Raji (cell line): ENCODE results near the gene HIGD2A.

Experiments
- POLR2A ChIP-seq: IDR thresholded peaks from 2 replicates; pipeline ENCODE4 v1.6.1; 2011; ENCODE audit warnings: low read depth, low read length, control low read depth; ENCODE audit not compliant: insufficient read depth

The HIGD2A gene

DNA sequence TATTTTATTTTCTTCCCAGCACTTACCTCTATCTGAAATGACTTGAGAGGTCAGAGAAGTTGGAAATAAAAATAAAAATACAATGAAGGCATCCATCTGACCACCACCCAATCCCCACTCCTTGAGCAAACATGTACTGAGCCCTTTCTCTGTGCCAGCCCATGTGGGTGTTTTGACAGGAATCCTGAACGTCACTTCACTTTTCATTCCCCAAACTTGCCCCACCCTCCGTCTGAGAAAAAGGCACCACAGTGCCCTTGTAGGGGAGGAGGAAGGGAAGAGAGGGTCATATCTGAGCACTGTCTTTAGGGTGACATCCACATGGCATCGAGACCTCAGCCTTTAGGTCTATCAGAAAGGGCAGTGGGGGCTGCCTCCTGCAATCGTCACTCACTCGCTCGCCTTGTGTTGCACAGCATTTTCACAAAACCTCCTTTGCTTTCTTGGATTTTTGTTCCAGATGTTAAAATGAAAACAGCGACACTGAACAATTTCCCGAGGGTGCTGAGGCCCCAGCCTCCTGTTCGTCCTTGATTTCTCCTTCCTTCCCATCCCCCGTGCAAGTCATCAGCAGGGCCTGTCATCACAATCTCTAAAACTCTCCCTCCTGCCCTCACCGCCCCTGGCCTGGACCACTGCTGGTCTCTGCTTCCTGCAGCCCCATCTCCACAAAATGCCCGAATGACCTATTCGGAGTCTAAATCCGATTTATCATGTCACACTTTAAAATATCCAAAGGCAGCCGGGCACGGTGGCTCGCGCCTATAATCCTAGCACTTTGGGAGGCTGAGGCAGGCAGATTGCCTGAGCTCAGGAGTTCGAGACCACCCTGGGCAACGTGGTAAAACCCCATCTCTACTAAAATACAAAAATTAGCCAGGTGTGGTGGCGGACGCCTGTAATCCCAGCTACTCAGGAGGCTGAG lies 13.0 kb downstream of the HIGD2A start:
- TF ChIP-seq POLR2A = no peak

DNA sequence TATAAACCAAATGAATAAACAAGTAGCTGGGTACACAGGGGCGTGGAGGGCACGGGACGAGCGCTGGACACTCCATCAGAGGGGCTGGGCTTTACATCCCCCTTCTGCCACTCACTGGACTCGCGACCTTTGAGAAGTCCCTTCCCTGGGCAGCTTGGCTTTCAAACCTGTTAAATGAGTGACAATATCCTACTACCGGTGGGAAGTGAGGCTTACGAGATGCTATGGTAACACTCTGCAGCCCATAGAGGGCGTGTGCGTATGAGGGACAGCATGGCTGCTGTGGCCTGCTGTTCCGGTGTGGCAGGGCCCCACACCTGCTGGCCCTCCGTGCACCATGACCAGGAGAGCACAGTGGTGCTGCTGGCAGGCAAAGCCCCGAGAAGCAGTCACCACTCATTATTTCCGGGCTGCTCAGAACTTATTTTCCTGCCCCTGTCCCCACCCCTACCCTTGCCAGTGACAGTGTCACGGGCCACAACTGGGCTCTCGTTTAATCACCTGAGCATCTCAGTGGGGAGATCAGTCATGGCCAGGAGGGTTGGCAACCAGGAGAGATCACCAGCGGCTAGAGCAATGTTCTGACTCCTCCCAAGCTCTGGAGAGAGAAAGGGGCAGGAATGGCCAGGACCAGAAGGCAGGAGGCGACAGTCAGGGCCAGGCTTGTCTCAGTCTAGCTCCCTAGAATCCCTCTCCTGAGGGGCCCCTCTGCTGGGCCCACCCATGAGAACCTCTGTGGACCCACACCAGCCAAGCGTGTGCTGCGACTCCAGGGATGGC lies 17.3 kb downstream of the HIGD2A start:
- no peak for TF ChIP-seq POLR2A

DNA sequence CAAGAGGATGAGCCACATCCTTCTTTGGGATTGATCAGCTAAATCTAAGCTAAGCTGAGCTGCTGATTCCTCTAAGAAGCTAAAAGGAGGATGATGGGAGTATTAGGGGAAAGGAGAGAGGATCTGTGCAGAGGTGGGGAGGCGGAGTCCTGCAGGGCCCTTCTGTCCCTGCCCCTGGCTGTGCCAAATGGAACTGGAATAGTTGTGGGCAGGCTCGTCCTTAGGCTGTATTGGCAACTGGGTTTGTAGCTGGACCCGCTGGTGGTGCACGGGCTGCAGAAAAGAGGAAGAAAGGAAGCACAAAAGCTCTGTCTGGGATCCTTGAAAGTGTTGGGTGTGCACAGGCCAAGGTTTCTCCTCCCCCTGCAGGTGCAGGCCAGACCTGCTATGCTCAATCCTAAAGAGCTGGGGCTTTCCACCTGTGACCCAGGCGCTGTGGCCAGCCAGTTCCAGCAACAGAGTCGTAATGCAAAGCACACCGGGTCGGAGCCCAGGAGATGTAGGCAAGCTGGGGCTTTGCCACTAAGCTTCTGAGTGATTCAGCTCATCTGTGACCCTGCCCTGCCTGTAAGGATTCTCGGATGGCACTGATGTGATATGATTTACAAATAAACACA lies 18.0 kb downstream of the HIGD2A start:
- no peak for TF ChIP-seq POLR2A

DNA sequence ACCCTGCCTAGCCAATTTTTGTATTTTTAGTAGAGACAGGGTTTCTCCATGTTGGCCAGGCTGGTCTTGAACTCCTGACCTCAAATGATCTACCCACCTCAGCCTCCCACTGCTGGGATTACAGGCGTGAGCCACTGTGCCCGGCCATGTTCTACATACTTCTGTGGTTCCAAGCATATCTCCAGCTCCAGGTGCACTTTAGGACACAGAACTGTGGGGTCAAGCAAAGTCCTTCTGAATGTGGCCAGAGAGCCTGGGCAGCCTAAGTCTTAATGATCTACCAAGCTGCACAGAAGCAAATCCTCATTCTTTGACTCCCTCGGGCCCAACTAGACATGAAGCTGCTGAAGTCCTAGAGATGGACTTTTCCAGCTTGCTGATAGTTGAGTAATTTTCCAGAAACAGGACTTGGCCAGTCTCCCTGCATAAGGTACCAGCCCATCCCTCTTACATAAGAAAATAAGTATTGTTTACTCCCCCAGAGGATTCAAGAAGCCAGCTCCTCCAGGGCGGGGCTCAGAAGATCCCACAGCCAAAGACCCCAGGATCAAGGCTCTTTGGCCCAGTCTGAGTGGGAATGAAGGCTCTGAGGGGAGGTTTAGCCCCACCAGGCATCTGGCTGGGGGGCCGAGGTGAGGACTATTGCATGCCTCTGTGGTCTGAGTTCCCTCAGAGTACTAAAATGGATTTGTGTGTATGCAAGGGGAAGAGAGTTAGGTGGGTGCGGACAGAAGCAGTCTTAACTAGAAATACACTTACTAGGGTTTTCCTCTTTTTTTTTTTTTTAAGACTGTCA lies 19.1 kb downstream of the HIGD2A start:
- no peak for TF ChIP-seq POLR2A

DNA sequence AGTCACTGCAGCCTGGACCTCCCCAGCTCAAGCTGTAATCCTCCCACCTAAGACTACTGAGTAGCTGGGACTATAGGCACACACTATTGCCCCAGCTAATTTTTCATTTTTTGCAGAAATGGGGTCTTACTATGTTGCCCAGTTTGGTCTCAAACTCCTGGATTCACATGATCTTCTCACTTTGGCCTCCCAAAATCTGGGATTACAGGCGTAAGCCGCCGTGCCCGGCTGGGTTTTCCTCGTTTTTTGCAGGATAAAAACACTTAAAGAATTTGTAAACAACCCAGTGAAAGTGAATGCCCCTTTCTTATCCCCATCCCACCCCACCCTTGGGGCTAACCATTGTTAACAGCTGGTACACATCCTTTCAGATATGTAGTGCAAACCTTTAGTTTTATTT lies 20.0 kb downstream of the HIGD2A start:
- no peak for TF ChIP-seq POLR2A

DNA sequence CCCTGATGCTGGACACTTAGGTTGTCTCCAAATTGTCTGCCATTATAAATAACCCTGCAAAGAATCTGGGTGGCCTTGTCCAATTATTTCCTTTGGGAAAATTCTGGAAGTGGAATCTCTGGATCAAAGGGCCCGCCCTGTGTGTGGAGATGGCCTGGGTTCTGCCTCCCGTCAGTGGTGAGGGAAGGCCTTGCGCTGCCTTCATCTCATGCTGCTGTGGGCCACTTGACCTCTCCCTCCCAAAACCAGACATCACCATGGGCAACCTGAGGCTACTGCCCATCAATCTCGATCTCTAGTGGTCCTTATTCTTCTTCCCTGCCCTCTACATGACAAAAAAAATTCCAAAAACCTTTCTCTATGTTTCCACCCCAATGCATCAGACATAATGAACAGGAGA lies 21.2 kb downstream of the HIGD2A start:
- TF ChIP-seq POLR2A = no peak

DNA sequence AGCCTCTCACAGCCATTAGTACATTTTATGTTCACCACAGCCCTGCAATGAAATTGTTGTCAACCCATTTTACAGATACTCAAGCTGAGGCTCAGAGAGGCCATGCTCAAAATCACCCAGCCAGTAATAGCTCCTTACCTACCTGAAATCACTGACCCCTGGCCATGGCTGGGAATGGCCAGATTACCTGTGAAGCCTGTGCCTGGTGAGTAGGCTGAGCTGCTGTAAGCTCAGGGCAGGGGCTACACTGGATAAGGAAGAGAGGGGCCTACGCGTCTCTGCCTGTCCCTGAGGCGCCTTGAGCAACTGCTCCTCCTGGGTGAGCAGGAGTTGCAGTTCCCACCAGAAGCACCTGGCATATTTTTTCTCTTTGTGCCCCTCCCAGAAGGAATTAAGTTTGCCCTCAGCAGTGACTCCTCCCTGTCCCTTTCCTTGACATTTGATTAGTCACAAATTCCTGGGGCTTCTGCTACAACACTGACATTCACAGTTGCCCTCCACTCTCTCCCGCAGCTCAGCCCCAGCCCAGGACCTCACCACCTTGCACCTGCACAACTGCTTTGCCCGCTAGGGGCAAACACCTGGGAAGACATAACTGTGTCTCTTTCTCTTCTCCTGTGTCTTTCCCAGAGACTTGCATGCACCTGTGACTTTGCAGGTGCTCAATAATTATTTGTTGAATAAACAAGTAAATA lies 22.1 kb downstream of the HIGD2A start:
- no peak for TF ChIP-seq POLR2A

DNA sequence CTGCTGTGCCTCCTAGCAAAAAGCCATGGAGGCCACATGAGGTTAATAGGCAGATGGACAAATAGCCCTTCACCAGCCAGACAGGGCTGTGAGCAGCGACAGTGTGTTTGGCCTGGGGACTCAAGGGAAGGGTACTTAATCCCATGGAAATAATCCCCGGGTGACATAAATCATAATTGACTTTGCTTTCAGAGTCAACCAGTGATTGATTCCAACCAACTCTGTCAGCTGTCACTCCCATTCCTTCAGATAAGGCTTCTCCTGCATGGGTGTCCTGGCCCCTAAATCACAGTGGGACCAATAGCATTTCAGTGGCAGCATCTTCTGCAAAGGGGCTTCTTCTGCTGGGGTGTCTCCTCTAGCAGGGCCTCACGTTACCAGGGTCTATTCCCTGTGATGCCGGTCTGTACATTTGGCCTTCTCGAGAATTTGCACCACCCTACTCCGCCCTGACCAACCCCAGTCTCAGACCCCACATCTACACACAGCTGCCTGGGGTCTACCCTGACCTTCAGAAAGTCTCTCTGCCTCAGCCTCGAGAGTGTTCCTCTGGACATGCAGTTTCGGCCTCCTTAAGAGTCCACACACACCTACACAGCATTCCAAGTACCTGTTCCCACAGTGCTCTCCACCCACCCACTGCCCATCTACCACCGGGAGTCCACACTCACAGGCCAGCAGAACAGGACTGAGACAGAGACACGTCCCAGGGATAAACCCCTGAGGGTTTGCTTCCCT lies 24.1 kb downstream of the HIGD2A start:
- TF ChIP-seq POLR2A = no peak

DNA sequence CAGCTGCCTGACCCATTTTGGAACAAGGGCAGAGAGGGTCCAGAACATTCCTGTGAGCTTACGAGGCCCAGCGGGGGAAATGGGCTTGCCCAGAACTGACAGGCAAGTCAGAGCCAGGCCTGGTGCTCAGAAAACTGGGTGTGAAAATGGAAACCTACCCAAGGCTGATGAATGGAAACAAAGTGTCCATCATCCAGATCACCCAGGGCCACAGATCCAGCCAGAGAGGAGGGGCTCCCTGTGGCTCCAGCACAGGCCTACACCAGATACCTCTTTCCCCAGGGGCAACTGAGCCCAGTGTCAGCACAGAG lies 24.7 kb downstream of the HIGD2A start:
- no peak for TF ChIP-seq POLR2A

DNA sequence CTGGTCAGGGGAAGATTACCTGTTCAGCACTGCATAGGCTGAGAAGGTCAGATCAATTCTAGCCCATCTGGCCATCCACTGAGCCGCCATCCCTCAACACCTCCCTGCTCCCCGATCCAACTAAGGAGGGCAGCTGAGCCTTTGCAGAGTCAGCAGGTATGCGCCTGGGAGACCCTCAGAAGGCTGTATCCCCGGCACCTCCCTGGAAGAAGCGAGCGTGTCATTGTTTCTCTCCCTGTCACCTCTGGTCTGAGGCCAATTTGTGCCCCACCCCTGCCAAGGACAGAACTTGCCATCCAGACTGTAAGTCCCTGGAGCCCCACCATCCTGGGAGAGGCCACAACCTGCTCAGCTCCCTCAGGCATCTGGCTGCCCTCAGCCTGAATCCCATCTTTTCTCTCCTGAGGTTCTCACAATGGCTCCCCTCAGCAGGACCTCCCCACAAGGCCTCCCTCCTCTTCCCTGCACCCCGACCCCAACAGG lies 25.2 kb downstream of the HIGD2A start:
- no peak for TF ChIP-seq POLR2A

DNA sequence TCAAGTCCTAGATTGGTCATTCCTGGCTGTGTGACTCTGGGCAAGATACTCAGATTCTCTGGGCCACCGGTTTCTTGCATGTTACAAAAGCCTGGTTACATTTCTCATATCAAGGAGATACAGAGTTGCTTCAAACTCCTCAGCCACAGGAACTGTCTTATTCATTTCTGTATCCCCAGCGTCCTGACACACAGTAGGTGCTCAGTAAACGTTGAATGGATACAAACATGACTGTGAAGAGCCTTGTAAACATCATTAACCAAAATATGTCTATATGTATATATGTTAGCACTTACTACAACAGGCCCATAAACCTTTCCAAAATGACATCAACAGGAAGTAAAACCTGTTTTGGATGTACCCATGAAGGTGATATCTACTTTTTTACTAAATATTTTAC lies 26.2 kb downstream of the HIGD2A start:
- TF ChIP-seq POLR2A = no peak

DNA sequence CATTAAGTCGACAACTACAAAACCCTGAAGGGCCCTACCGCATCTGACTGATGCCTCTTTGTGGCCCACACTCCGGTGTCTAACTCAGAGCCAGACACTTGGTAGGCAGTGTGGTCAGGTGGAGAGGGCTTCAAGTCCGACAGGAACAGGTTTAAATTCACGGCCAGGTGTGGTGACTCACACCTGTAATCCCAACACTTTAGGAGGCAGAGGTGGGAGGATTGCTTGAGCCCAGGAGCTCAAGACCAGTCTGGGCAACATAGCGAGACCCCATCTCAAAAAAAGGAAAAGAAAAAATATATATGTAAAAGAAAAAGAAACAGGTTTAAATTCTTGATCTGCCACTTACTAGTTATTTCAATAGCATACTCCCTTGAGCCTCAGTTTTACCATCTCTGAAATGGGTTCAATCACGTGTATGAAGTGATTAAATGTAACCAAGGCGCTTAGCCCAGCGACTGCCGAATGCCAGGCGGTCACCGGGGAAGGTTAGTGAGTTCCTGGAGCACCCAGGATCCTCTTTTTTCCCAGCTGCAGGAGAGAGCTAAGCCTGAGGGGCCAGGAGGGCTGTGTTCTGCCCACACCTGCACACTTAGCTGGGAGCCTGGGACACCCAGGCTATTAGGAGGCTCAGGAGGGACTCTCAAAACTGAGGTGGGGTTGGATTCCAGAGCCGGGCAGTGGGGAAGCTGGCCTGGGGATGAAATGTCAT lies 26.8 kb downstream of the HIGD2A start:
- no peak for TF ChIP-seq POLR2A

DNA sequence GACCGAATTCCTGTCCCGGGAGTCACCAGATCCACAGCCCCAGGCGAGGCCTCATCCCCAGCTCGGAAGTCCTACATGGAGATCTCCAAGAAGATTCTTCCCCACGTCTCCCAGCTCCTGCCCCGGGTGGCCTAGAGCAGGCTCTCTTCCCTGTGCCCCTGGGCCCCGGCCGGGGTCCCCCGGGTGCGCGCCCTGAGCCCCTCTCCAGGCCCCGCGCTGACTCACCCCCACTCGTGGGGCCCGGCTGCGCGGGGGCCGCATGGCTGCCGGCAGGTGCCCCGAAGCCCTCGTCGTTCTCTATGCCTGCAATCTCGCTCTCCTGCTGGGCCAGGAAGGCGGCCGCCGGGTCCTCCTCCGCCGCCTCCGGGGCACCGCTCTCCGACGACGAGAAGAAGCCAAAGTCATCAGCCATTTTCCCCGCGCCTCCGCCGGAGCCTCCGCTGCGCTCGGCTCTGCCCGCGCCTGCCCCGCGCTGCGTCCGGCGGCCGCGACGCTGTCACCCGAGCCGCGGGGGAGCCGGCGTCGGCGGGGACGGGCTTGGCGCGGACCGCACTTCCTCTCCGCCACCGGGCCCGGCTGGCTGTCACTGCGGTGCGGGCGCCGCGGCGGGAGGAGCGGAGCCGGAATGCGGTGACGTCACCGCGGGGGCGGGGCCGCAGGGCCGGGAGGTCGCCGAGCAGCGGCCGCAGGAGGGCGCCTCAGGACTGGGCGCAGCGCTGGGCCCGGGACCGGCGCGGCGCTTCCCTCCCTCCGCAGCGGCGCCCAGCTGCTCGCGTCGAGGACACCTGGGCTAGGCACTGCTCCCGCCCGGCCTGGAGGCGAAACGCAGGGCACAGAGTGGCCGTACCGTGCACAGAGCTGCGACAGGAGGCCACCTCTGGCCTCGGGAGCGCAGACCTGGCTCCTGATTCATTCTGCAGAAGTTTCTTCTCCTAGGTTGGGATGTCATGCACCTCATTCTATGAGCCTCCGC lies 27.7 kb downstream of the HIGD2A start, which contains the start of gene CLTB:
Gene CLTB (minus strand): TSS at position 588 of the 973 bp plus-strand sequence. CDS start 176 bp downstream, at position 412.
- TF ChIP-seq POLR2A = peak; percentile 31; the same call in 1 of the 2 replicates
